WI38 (cell line): ENCODE measurements around the gene SUGCT.

Source experiments
- H3K4me3 ChIP-seq: 2 replicates; pipeline ENCODE4 v1.5.1; 2011; ENCODE audit warnings: low read depth, mild to moderate bottlenecking, control low read depth, low read length
- TF ChIP-seq, protein P1 (sequence below): IDR thresholded peaks from 2 replicates; pipeline ENCODE4 v1.5.1; 2012; ENCODE audit warnings: low read depth, mild to moderate bottlenecking, control low read depth, low read length

Gene SUGCT

DNA sequence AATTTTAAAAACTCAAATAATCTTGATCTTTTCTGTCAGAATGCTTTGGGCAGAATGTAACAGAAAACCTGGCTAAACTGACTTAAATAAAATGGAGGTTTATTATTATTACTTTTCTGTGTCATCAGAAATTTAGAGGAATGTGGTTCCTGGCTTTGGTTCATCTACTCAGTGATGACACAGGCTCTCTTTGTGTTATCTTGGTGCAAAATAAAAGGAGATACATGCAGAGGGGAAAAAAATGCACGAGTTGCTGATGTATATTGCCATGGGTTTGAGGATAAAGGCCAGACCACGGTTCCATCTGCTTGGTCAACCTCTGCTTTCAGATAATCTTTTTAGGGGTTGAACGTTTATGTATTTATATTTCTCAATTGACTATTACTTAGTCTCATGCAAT is 181.4 kb downstream of the SUGCT start:
- TF ChIP-seq, protein P1, sequence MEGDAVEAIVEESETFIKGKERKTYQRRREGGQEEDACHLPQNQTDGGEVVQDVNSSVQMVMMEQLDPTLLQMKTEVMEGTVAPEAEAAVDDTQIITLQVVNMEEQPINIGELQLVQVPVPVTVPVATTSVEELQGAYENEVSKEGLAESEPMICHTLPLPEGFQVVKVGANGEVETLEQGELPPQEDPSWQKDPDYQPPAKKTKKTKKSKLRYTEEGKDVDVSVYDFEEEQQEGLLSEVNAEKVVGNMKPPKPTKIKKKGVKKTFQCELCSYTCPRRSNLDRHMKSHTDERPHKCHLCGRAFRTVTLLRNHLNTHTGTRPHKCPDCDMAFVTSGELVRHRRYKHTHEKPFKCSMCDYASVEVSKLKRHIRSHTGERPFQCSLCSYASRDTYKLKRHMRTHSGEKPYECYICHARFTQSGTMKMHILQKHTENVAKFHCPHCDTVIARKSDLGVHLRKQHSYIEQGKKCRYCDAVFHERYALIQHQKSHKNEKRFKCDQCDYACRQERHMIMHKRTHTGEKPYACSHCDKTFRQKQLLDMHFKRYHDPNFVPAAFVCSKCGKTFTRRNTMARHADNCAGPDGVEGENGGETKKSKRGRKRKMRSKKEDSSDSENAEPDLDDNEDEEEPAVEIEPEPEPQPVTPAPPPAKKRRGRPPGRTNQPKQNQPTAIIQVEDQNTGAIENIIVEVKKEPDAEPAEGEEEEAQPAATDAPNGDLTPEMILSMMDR: no peak
- H3K4me3 ChIP-seq: no peak overlapping the region

DNA sequence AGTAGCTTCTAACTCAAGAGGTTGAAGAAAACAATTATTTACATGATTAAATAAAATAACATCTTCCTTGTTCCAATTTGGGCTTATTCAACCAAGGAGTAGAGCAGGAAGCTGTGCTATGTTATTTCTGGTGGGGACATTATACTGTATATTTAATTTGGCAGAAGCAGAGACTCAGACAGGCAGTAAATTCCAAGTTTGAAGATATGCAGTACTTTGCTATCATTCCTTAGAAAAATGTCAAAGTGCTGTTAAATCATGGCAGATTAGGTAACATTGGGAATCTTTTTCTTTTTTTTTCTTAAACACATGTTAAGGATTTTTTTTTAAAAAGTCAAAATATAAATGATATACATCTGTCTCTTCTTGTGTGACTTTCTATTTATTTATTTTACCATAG is 190.1 kb downstream of the SUGCT start:
- TF ChIP-seq, protein P1: no peak
- no peak overlapping the region for H3K4me3 ChIP-seq

DNA sequence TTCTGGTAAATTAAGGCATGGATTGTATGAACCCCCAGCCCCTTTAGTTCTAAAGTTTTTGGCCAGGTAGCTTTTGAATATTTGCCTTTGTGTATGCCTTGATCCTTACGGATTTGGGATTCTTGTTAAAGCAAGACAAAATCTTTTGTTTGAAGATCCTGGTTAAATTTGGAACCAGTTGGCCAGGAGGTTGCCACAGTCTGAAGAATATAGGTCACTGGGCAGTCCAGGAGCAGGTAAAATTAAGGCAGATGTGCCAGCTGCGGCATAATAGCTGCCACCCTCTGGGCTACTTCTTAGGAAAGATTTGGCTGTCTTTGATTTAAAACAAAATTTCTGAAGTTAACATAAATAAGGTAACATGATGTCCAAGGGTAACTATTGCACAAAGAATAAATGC is 192.3 kb downstream of the SUGCT start:
- TF ChIP-seq, protein P1: no peak
- no peak overlapping the region for H3K4me3 ChIP-seq

DNA sequence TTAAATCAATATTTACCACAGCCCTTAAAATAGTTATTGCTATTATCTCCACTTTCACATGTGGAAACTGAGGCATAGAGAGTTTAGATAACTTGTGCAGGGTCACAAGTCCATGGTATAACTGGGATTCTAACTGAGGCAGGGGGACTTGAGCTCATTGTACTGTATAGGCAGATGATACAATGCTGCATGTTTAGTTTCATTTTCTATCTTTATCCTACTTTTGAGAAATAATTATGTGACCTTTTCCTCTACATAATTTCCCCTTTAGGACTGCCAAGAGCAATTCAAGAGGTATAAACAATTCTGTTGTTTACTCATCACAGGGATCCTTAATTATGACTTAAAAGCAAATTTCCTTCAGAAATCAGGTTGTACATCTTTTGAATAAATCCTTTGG is 193.1 kb downstream of the SUGCT start:
- H3K4me3 ChIP-seq: no peak overlapping the region
- TF ChIP-seq, protein P1: no peak

DNA sequence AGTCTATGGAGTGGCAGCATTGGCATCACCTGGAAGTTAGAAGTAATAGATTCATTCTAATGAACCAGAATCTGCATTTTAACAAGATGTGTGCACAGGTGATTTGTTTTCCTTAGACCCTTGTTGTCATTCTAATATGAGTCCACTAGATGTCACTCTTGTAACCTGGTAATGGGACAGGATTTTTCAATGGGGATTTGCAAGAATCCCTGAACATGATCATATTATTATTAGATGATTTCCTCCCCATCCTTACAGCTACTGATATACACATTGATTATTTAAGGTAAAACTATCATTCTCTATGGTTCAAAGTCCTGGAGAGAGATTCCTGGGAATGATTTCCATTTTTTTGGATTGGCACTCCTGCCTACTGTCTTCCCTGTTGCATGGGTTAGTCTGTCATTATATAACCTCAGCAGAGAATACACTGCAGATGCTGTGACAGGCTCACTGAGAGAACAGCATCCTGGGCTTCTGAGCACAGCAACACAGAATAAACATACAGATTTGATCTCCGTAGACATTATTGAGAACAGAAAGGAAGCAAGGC is 194.9 kb downstream of the SUGCT start:
- TF ChIP-seq, protein P1: peak; percentile 35; the same call in 1 of the 2 replicates
- no peak overlapping the region for H3K4me3 ChIP-seq

DNA sequence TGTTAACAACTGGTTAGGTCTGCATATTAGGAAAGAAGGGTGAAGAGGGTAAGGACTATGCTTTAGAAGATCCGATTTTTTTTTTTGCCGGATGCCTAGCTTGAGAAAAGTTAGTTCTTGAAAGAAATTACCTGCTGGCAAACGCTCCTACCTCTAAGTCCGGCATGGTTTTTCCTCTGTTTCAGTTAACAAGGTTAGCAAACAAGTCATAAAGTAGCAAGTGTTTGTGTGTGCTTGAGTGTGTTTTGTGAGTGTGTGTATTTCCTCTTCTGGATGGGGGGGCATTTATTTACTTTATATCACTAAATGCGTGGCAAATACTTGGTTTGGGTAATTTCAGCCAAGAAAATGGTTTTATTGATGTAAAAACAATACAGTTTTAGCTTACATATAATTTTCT is 195.6 kb downstream of the SUGCT start:
- no peak overlapping the region for H3K4me3 ChIP-seq
- TF ChIP-seq, protein P1: no peak

DNA sequence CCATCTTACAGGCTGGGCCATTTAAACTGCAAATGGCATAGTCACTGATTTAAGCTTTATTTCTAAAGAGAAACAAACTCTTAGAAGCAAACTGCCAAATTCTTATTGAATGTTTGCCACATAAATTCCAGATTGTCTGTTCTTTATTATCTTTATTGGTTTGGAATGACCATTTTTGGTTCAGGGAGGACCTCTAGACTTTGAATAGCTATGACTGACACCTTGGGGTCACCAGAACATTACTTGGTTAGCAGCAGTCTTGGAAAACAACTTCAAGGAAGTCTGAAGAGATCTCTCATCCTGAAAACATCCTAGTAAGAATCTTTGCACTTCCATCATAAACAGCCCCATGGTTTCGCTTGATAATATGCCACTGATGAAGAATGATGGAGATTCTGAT is 197.1 kb downstream of the SUGCT start:
- TF ChIP-seq, protein P1: no peak
- H3K4me3 ChIP-seq: no peak overlapping the region
